Coronary artery (tissue), 2 donors: Measurements from ENCODE around the gene FBXO46.

ENCODE experiments used
- DNase-seq: peaks from one replicate; pipeline ENCODE4 v3.0.0-alpha.2; 2017; ENCODE audit warnings: low spot score
- H3K27ac ChIP-seq, 2 donors: fragments of 200-600 bp; sonication (generic); one replicate each; pipeline ENCODE4 v1.5.1; 2016 to 2019
- H3K4me3 ChIP-seq: fragments of 200-600 bp; sonication (generic); 2 replicates; pipeline ENCODE4 v1.5.1; 2016; ENCODE audit warnings: mild to moderate bottlenecking, moderate library complexity
- CTCF ChIP-seq: fragments of 200-600 bp; sonication (generic); IDR thresholded peaks from one replicate; pipeline ENCODE4 v1.5.1; 2019; ENCODE audit warnings: antibody characterized with exemption

FBXO46 gene

GRCh38 chr19:45730368-45731288 lies at the start of gene FBXO46:
TSS of gene FBXO46 (minus strand) at chr19:45730896. CDS start at chr19:45713495, 17,401 bp downstream.
- Histone ChIP-seq H3K4me3 (peak within 1 kb of the TSS; percentile 91), H3K27ac (peak within 1 kb of the TSS; percentile 71 to 82)
- peak; percentile 98 for DNase-seq
- no peak for TF ChIP-seq CTCF

- Histone ChIP-seq H3K27ac (peak overlapping the region; percentile 92 to 97), H3K4me3 (peak overlapping the region; percentile 69)
- no peak for DNase-seq
- no peak for TF ChIP-seq CTCF
These were observed 49.4 kb upstream of the FBXO46 start for GRCh38 chr19:45780146-45780447.

DNA sequence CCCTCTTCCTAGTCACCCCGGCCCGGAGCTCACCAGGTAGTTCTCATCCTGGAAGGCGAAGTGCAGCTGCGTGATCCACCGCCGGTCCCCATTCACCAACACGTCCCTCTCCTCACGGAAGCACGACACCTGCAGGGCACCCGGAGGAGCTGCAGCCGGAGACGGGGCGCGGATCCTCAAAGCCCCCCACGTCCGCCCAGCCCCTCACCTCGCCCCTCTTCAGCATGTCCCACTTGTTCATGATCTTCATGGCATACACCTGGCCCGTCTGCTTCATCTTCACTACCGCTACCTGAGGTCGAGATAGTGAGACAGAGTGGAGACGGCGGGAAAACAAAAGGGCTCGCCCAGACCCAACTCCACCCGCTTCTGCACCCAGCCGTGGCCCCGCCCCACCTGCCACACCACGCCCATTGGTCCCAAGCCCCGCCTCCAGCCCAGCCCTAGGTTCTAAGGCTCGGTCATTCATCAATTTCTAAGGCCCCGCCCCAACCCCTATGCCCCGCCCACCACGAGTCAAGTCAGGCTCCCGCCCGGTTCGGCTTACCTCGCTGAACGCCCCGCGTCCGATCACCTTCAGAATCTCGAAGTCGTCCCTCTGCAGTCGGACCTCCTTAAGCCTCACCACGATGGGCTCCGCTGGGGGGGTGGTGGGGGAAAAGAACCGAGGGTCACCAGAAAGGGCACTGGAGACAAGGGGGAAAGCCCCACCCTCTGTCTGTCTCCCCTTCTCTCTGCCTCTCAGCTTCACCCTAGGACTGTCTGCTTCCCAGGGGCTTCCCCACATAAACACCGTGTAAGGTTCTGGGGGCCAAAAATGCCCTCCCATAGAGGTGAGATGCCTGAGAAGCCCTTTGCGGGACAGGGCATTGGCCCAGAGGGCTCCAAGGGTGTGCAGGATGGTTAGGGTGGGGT lies 48.8 kb upstream of the FBXO46 start:
- Histone ChIP-seq H3K27ac (peak overlapping the region; percentile 92 to 97), H3K4me3 (peak overlapping the region; percentile 69)
- TF ChIP-seq CTCF, result no peak
- no peak for DNase-seq

GRCh38 chr19:45778010-45778661 lies 47.4 kb upstream of the FBXO46 start:
- no peak for TF ChIP-seq CTCF
- no peak for DNase-seq
- peak overlapping the region in 1 of 2 donors; percentile 40 for H3K27ac ChIP-seq
- H3K4me3 ChIP-seq, result no peak overlapping the region

DNA sequence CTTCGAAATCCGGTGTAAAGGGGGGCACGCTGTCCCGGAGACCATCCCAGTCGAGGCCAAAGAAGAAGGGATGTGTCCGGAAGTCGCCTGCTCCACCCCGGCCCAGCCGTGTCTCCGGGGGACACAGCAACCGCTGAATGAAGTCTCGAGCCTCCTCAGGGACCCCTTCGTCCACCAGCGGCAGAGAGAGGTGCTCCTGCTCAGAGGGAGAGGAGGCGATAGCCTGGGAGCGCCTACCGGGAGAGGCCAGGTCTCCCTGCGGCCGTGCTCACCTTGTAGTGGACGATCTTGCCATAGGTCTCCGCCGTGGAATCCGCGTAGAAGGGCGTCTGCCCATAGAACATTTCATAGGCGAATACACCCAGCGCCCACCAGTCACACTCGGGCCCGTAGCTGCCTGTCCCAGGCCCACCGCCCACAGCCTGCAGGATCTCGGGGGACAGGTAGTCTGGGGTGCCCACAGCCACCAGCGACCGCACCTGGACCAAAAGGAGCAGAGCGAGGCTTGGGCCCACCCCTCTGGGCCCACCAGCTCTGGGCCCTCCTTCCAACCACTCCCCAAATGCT lies 46.8 kb upstream of the FBXO46 start:
- no peak for TF ChIP-seq CTCF
- Histone ChIP-seq H3K27ac (peak overlapping the region in 1 of 2 donors; percentile 40), H3K4me3 (no peak overlapping the region)
- DNase-seq, result no peak

DNA sequence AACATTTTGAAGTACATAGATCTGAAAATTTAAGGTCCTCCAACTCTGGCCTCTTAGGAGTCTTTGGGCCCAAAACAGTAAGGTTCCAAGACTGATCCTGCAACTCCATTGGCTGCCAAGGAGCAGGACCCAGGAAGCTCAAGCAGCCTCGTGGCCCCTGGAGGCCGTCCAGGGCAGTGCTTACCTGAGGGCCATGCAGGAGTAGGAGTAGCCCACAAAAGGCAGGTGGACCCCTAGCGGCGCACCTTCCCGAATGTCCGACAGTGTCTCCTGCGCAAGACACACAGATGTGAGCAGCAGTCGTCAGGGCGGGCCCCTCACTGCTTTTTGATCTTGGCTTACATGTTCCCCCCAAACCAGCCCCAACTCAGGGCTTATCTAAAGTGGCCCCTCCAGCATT lies 44.1 kb upstream of the FBXO46 start:
- DNase-seq, result no peak
- Histone ChIP-seq H3K27ac (no peak overlapping the region), H3K4me3 (no peak overlapping the region)
- no peak for TF ChIP-seq CTCF
